Activated T-cell treated with anti-CD3 and anti-CD28 coated beads, Interleukin-2, amount 50 U/mL, for 48 hours (primary cell): Measurements from ENCODE around the gene DLG2.

Experiments used
- DNase-seq, 2 experiments: peaks; one replicate each; pipeline ENCODE4 v3.0.0-alpha.2; 2020

Gene DLG2

DNA sequence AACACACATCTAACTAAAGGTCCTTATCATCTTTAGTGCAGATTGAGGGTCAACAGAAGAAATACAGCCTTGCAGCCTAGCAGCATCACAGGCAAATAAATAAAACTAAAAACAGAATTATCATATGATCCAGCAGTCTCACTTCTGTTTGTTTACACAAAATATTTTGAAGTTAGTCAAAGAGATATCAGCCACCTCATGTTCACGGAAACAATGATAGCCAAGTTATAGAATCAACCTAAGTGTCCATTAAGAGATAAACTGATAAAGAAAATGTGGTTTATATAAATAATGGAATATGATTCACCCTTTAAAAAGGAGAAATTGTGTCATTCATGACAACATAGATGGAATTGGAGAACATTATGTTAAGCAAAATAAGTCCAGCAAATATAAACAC is 1602.9 kb downstream of the DLG2 start:
- no peak for DNase-seq

DNA sequence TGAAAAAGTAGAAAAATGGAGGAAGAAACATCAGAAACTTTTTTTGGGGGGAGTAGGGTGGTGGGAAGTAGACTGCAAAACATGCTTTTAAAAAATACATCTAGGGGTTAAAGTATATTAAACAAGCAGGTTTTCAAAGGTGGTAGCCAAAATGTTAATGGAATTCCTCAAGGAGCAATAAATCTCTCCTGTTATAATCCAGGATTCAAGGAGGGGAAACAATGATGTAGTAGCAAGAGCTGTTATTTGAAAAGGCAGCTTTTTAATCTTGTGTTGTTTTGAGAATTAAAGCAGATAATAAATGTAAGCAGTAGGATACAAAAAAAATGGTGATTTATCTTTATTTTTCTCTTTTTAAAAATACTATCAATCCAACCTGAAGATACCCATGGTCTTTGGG is 1604.4 kb downstream of the DLG2 start:
- no peak for DNase-seq

DNA sequence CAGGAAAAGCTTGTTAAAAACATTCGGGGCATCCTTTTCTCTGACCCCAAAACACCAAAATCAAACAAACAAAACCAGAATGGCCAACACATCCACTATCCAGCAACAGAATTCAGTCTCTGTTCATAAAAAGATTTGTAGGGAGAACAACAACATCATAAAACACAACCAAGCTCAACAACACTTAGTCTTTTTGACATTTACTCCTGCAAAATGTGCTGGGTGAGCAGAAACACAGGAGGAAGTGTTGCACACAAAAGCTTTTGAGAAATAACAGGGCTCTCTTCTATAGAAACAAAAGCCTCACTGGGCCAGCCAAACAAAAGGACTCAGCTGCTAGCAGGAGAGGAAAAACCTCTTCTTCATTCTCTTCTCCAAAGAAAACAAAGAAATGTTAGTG is 1604.9 kb downstream of the DLG2 start:
- DNase-seq, result no peak

DNA sequence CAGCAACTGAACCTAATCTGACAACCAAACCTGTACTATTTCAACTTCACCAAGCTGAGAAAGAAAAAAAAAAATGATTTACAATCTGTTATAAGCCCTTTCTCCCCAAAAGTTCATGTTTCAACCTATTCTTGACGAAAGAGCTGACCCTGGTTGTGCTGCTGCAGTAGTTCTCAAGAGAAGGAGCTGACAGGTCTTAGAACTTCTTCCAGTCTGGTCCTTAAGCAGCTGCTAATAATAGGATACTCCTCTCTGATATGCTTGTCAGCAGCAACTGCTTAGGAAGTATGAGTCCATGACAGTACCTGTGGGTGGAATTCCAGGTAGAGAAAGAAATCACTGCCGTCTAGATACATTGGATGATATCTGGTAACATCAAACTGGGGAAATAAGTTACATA is 1605.9 kb downstream of the DLG2 start:
- no peak for DNase-seq

DNA sequence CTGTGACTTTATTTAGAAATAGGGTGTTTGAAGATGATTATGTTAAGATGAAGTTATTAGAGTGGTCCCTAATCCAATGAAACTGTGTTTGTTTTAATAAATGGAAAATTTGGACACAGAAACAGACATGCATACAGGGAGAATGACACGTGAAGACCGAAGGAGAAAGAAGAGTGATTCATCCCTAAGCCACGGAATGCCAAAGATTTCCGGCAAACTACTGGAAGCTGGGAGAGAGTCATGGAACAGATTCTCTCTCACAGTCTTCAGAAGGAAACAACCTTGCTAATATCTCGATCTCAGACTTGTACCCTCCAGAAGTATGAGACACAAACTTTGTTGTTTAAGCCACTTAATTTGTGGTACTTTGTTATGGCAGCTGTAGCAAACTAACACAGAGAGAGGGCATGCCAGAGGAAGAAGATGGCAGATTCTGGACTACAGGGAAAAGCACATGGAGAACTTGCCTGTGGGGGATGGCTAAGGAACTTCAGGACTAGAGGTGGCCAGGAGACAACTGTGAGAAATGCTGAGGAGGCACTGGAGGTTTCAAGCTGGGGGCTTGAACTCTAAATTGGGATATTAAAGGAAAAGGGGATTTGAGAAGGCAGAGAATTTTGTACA is 1607.5 kb downstream of the DLG2 start:
- DNase-seq, result no peak

DNA sequence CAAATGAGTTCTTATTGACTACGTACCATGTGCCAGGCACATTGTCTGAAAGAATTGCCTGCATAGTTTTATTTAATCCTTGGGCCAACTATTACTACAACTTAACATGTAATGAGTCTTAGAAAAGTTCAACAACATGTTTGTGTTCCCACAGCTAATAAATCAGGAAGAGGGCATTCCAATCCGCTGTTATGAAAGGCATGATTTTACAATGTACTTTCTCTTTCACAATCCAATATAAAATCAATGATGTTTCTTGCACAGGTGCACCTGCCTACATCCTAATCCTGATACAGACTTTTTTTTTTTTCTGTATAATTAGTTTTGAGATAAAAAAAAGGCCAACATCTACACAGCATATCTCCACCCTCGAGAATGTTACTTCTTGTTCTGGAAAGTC is 1612.6 kb downstream of the DLG2 start:
- no peak for DNase-seq

DNA sequence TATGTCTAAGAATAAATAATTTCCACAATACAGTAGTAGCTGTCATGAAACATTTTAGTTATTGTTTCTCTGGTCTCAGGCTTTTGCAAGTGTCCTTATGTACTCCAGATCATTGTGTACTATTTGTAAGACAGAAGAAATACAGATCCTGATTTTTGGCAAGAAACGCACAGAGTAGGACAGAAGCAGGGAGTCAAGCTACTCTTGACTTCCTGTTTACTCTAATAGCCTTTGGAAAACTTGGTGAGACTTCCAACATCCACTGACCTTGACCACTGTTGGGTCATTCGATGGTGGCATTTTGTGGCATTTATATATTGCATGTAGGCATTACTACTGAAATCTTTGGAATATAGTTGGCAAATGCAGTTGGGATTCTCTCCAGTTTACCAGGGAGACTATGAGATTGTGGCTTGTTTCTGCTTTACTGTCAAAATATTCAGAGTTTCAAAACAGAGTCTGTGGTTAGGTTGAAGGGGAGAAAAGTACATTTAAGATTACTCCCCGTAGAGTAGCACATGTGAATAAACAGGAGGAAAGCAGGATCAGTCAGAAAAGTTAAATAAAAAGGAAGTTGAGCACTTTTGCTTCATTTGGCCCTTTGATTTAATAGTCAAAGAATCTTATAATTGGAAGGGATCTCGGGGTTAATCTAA is 1614.8 kb downstream of the DLG2 start:
- DNase-seq, result no peak

DNA sequence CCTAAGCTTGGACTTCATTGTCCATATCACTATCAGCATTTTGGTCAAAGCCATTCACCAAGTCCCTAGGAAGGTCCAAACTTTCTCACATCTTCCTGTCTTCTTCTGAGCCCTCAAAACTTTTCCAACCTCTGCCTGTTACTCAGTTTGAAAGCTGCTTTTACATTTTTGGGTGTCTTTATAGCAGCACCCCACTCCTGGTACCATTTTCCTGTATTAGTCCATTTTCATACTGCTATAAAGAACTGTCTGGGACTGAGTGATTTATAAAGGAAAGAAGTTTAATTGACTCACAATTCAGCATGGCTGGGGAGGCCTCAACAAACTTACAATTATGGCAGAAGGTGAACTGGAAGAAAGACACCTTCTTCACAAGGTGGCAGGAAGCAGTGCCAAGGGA is 1624.0 kb downstream of the DLG2 start:
- no peak for DNase-seq

DNA sequence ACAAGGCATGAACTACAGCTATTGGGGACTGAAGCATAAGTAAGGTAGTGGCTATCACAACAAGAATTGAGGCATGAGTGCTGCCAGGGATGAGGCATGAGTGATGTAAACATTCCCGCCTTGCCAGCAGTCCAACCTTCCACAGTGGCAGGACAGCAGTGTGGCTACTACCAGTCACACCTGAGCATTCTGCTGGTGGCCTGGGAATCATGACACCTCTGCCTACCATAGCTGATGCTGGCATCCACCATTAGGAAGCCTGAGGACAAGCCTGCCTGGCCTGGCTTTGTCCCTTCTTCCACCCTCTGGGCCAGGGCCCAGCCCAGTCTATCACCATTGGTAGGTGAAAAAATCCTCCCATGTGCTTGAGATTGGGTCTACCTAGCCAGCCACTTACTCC is 1628.2 kb downstream of the DLG2 start:
- no peak for DNase-seq

DNA sequence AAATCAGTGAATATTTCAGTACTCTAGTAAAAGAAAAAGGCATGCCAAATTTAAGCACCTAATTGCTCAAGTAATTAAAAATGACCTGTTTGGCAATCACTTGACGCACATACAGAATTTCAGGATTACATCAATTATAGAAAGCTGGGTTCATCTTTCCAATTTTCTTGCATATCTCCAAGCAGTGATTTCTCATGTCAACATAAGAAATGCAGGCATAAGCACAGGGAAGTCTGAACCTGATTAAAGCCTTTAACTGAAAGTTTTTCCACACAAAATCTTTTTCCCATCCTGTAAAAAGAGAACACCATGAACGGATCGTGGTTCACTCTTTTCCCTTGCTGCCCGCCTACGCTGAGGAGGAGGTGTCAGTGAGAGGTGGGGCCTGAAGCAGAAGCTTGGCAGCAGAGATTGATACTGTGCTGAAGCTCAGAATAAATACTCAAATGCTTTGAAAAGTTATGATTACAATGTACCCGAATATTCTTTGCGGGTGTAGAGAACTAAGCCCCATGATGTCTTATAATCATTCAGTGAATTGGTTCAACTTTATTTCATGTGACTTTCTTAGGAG is 1636.9 kb downstream of the DLG2 start:
- DNase-seq, result no peak

DNA sequence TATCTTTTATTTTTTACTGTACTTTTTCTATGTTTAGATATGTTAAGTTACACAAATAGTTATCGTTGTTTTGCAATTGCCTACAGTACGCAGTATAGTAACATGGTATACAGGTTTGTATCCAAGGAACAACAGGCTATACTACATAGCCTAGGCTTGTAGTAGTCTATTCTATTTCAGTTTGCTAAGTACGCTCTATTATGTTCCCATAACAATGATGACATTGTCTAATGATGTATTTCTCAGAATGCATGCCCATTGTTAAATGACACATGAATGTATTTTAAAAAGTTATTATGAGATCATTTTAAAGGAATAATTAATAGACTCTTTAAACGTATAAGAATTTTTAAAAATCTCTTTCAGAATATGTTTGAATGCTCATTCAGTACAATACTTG is 1644.3 kb downstream of the DLG2 start:
- no peak for DNase-seq

DNA sequence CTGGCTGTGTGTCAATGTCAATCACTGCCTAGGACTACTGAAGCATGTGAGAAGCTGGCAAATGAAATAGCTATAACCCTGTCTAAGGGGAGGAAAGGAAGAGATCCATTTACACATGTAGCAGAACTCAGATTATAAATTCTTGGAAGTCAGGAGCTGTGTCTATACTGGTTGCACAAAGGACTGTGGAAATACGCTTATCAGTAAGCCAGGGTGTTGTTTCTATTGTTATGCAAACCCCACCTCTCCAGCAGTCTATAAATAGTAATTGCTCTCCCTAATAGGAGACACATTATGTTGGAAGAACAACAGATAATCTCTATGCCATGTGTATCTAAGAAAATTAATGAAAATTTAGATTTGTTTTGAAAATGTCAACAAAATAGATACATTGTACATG is 1647.6 kb downstream of the DLG2 start:
- DNase-seq, result no peak

DNA sequence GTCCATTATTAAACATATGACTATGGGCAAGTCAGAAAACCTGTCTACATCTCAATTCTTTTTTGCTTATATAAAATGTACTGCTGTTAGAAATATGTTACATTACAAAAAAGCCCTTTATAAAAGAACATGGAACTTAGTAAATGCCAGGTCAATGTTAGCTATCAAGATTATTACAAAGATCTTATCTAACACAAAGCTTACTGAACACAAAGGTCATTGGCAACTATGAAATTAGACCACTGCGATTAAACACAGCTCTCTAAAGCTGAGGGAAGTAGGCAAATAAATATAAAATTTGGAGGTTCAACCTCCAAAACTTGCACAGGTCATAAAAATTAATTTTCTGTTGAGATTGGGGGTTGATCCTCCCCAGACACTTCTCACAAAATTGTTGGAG is 1648.2 kb downstream of the DLG2 start:
- no peak for DNase-seq

DNA sequence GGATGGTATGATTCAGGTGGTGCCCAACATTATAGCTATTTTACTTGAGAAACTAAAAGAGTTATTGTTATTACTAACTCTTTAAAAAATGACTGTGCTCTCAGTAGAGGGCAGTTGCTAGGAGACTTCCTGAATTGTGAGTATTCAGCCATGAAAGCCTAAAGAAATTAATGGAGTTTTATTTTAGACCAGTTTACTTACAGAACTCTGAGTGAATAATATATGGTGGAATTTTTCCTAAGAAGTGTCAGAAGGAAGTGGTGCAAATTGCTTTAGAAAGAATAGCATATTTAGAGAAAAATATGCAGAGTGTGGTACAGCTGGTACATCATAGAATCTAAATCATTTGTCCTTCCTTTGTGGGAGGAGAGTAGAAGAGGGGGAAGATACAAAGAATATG is 1651.1 kb downstream of the DLG2 start:
- no peak for DNase-seq

DNA sequence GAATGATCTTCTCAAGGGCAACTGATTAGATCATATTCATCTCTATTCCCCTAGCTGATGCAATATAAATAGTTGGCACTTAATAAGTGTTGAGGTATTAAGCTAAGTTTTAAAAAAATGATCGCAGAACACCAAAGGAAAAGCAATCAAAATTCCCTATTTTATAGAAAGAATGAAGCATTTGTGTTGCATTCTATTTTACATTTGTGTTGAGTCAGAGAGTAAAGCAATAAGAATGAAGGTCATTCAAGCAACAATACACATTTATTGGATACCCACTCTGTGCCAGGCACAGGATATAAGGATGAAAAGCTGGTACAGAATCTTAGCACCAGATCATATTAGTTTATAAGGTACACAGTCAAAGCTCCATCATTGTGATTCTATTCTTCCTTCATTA is 1654.6 kb downstream of the DLG2 start:
- DNase-seq, result no peak

DNA sequence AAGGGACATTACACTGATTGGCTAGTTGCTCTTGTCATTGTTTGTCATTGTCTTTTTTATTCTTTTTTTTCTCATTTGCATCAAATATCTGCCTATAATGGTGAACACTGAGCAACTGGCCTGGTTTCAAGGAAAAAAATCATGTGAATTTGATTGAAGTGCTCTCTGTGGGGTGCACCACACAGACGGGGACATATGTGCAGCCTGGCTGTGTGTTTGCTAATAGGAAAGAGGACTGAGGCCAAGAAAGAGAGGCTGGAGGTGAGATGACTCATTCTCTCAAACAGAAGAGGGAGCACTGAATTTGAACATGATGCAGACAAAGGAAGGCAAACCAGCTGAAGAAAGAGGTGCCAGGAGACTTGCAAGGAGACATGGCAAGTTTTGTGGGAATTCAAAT is 1656.1 kb downstream of the DLG2 start:
- no peak for DNase-seq

DNA sequence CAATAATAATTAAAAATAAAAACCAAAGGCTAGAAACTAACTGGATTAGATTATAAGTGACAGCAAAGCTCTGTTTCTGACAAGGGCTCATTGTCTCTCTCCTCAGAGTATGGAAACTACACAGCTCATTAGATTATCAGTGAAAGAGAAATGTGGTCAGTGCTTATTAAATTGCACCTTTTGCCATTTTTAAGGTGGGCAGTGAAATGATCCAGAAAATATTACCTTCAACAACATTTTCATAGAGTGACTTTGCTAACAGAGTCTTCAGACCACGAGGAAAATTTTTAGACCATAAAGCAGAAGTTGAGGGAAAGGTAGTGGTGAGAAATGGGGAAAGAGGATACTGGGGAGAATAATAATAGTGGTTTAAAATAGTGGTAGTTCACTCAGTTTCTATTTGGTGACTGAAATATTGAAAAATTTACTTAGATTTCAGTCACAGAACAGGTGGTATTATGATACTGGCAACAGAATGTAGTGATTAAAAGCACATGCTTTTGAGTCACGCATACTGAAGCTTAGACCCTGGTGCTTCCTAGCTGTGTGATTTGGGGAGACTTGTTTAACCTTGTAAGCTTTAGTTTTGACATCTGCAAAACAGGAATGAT is 1657.0 kb downstream of the DLG2 start:
- DNase-seq, result no peak

DNA sequence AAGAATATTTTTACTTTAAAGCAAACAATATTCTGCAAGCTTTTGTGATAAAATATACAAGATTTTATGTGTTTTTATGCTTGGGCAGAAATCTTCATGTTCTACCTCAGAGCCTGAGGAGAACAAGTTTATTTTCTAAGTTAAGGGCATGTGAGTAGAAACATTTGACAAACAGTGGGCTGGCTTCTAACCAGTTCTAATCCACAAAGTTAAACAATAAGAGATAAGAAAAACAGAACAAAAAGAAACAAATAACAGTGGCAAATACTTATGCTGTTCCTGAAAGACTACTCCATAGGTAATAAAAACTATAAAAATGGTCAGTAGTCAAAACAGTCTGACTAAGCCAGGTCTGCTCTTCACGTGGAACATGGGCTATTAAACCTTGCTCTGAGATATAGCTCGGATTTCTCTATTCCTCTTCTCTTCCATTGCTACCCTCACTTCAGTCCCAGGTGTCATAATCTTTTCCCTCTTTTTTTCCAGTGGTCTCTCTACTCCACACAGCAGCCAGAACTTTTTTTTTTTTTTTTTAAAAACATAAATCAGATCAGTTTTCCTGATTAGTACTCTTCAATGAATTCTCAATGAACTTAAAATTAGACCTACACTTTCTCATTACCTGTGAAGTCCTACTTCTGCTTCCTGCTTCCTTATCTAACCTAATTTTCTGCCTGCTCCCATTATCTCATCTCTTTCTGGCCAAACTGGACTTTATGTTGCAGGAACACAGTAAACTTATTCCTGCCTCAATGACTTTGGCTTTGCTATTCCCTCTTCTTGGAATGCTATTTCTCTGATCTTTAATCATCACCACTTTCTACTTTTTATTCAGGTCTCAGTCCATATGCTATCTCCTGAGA is 1669.9 kb downstream of the DLG2 start:
- DNase-seq, result no peak

DNA sequence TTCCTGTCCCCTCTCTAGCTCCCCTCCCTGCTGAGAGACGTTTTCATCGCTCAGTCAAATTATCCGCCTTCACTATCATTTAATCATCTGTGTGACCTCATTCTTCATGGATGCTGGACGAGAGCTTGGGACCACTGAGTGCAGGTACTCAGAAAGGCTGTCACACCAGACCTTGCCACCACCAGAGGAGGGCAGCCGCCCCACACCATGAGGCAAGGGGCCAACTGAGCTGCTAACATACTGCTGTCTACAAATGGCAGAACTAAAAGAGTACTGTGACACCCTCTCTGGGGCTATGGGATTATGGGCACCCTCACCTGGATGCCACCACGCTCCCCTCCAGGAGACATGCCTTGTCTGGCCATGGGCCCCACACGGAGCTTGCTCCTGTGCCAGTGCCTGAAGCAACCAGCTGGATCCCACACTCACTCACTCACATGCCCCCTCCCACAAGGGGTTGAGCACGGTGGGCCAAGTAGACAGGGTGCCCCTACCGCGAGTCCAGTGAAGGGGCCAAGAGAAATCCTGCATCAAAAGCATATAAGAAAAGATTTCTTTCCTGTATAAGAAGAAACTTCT is 1670.9 kb downstream of the DLG2 start:
- DNase-seq, result no peak

DNA sequence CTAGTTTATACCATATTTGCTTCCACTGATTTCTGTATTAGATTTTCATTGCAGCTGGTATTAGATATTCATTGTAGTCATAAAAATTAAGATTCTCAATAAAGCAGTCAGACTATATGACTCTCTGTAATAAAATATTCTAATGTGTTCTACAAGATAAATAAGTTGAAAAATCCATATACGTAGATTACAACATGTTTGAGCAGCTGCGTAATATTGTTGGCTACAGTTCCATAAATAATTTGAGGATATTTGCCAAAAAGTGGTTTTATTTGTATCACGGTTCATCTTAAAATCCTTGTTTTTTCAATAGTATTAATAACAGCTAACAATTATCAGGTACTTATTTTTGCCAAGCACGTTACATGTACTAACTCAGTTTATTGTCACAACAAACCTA is 1672.4 kb downstream of the DLG2 start:
- DNase-seq, result no peak

DNA sequence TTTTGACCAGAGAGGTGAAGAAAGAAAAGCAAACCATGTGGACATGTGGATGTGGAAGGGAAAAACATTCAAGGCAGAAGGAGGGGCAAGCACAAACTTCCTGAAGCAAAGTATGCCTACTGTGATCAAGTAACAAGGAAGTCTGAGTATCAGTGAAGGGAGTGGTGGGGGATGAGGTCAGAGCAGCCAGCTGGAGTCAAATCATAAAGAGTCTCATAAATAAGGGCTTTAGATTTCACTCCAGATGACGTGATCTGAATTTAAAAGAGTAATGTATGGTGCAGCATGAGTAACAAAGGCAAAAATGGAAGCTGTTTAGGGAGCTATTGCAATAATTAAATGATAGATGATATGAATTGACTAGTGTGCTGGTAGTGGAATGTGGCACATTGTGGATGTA is 1675.6 kb downstream of the DLG2 start:
- no peak for DNase-seq

DNA sequence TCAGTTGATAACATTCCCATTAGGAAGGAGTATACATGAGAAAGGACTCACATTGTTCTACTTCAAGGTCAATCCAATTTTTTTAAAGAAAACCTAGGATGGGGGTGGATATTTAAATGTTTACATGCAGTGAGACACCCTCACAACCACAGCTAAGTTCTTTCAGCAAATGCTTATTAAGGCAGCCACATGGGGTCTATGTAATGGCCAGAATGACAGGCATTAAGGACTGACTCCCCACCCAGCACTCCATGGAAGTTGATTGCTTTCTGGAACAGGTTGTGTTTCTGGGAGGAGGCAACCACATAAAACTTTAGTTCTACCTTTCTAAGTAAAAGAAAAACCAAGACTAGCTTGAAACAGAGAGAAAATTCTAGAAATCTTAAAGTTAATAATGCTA is 1678.9 kb downstream of the DLG2 start:
- no peak for DNase-seq

DNA sequence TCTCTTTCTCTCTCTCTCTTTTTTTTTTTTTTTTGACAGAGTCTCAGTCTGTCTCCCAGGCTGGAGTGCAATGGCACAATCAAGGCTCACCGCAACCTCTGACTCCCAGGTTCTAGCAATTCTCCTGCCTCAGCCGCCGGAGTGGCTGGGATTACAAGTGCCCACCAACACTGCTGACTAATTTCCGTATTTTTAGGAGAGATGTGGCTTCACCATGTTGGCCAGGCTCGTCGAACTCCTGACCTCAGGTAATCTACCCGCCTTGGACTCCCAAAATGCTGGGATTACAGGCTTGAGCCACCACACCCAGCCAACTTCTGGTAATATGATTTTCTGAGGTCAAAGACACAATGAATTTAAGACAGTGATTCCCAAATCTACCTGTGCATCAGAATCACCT is 1681.2 kb downstream of the DLG2 start:
- DNase-seq, result no peak
